A172 (cell line): ENCODE measurements around the gene NPTX1. TPM values are rescaled to one million over a fixed set of nuclear protein-coding genes. Genes with fewer than 3 reads are reported as not detected.

Experiments used
- DNase-seq: peaks from one replicate; pipeline ENCODE4 v3.0.0-alpha.2; 2015; ENCODE audit warnings: low spot score
- total RNA-seq: library from RNA; depleted of rRNA; stranded (reverse); fragments of >200 nt; shearing (Covaris generic); gene quantifications from 2 replicates; pipeline ENCODE4 v1.2.3, GENCODE V29; 2014

NPTX1 gene
- total RNA-seq, 1 experiment from 2014 or later, result 0.53 TPM

DNA sequence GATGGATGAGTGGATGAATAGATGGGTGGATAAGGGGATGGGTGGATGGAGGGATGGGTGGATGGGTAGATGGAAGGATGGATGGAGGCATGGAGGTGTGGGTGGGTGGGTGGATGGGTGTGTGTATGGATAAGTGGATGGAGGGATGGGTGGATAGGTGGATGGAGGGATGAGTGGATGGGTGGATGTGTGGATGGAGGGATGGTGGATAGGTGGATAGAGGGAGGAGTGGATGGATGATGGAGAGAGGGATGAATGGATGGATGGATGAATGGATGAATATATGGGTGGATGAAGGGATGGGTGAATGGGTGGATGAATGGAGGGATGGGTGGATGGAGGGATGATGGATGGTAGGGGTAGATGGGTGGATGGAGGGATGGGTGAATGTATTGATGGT is 27.5 kb upstream of the NPTX1 start:
- no peak for DNase-seq

DNA sequence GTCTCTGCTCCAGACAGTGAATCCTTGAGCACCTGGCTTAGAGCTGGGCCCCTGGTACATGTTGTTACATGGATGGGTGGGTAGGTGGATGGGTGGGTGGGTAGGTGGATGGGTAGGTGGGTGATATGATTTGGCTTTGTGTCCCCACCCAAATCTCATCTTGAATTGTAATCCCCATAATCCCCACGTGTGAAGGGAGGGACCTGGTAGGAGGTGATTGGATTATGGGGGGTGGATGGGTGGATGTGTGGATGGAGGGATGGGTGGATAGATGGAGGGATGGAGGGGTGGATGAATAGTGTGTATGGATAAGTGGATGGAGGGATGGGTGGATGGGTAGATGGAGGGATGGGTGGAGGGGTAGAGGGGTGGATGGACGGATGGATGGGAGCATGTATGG is 26.6 kb upstream of the NPTX1 start:
- DNase-seq, result no peak

DNA sequence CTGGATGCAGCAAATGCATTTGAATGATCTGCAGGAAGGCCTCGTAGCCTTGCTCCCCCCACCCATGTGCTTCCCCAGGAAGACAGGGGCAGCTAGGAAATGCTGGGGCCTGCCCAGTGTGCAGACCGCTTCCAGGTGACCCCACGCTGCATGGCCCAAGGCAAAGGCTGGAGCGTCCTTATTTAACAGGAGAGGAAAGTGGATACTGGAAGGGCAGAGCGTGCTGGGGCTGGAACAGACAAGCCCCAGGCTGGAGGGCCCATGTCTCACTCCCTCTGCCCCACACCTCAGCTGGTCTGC is 26.1 kb upstream of the NPTX1 start:
- no peak for DNase-seq

DNA sequence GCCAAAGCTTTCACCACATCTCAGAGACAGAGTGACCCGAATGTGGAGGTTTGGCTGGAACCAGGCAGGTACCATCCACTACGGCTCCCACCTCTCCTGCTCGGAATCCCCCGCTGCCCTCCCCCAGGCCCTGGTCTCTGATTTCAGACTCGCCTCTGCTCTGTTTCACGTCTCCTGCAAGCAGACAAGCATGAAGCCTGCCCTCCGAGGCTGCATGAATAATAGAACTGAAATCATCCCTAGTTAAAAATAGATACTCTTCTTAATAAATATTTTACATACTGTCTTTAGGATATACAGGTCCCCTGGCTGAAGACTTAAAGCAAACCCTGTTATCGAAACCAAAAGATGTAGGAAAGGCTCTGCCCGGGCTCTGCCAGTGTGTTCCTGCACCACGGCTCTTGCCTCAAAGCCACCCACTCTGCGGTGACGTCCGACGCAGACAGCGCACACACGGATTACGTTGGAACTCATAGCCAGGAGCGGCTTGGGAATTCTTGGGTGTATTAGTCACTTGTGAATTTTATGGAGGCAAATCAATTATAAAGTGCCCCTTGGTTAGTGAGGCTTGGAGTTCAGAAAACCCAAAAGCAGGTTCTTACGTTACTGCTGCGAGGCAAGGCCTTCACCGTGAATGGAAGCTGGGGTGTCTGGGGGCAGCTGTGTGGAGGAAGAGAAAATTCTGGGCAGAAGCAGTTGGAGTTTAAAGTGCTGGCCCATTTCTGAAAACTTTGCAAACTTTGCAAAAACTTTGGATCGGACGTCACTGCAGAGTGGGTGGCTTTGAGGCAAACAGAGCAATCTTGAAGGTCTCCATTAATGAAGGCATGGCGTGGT is 25.6 kb upstream of the NPTX1 start:
- peak; percentile 82 for DNase-seq

DNA sequence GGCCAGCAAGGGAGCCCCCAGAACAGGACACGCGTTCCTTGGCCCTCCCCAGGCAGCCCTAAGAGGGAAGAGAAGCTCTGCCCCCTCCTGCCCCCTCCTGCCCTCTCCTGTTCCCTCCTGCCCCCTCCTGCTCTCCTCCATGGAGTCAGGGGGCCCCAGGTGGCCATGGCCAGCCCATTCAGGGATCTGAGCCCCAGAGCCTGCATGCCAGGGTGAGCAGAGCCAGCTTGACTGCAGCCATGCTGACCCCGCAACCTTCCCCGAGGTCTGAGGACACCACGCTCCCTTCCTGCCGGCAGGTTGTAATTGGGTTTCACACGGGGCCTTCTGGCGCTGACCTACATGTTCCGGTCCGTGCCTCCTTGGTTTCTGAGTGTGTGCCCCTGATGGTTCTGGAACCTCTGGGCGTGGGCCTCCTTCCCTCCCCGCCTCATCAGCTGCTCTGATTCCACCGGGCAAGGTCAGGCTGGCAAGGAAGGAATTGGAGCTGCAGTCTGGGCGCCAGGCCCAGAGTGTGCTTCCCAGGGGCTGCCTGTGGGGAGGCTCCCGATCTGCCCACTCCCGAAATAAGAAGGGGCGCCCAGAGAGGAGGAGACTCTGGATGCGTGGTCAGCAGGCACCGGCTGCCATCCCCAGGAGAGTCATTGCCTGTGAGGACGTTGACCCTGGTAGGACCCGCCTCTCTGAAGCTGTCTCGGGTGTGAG is 23.7 kb upstream of the NPTX1 start:
- no peak for DNase-seq

DNA sequence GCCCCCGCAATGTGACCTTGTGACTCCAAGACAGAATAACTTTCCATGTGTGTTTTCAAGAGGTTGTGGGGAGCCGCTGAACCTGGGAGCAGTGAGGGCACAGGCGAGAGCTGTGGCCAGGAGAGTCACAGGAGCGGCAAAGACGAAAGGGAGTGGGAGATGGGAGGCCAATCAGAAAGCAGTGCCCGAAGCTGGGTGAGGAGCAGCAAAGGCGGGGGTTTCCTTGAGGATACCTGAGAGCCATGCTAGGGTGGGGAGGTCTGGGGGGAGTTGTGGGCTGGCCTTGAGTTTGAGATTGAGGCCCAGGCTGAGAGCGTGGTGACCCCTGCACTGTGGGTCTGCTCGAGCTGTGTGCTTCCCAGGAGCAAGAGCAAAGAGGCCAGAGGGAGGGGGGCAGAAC is 23.2 kb upstream of the NPTX1 start:
- DNase-seq, result no peak

DNA sequence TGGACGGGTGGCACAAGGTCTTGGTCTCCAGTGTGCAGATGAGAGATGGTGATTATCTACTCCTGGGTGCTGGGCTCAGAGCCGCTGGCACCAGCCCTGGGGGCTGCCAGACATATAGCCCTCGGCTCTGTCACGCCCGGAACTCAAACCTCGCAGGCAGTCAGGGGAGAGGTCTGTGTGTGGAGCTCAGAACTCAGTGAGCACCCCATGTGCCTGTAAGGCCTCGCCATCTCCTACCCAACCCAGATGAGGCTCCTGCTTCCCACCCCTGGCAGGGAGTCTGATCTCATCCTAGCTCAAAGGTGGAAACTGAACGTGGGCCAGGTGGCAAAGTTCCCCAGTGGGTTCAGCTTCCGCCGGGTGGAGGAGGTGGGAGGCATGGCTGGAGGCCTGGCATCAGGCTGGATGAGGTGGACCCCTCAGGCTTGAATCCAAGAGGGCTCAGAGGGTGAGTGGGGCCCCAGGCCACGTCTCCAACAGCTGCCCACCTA is 22.6 kb upstream of the NPTX1 start:
- DNase-seq, result no peak

DNA sequence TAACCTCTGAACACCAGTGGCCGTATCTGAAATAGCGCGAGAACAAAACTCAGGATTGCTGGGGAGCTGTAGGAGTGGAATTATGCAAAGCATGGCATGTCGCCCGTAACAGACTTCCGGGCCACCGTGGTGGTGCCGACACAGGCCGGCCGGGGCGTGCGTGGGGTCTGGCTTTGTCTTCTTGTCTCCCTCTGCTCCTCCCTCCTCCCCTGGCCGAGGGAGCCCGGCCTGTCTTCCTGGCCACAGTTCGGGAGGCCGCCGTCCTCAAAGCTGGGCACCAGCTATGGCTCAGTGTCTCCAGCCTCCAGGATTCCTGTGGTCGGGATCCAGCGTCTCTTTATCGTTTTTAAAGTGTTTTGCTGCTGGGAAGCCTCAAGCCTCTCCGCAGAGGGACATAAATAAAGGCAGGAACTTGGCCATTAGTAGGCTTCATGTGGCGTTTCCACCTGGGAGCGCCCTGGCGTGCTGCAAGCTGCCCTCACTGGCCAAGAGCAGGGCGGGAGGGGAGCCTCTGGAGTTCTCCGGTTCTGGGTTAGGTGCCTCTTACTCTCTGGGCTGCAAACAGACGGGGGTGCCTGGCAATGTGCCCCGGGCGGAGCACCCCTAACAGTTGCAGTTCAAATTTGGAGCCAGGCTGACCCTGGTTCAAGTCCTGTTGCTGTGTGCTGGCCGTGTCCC is 22.0 kb upstream of the NPTX1 start:
- peak; percentile 76 for DNase-seq

DNA sequence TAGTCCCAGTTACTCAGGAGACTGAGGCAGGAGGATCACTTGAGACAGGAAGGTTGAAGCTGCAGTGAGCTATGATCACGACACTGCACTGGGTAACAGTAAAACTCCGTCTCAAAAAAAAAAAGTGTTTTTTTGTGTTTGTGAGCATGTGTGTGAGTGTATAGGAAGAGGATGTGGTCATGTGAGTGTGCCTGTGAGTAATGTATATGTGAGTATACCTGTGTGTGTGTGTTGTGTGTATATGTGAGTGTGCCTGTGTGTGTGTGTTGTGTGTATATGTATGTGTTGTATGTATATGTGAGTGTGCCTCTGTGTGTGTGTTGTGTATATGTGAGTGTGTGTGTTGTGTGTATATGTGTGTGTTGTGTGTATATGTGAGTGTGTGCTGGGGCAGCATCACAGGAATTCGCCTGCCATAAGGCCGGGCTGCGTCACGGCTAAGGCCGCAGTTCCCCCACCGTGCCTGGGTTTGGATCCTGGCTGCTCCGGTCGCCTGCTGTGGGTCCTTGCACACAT is 21.4 kb upstream of the NPTX1 start:
- no peak for DNase-seq

DNA sequence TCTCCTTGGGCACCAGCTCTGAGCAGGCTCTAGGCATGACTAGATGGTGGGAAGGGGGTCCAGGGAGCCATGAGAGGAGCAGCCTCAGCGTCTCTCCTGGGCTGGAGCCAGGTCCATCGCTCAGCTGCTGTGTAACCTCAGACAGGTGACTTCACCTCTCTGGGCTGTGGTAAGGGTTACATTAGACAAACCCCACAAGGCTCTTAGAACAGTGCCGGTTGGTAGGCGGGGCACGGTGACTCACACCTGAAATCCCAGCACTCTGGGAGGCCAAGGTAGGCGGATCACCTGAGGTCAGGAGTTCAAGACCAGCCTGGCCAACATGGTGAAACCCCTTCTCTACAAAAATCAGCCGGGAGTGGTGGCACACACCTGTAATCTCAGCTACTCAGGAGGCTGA is 18.1 kb upstream of the NPTX1 start:
- no peak for DNase-seq

DNA sequence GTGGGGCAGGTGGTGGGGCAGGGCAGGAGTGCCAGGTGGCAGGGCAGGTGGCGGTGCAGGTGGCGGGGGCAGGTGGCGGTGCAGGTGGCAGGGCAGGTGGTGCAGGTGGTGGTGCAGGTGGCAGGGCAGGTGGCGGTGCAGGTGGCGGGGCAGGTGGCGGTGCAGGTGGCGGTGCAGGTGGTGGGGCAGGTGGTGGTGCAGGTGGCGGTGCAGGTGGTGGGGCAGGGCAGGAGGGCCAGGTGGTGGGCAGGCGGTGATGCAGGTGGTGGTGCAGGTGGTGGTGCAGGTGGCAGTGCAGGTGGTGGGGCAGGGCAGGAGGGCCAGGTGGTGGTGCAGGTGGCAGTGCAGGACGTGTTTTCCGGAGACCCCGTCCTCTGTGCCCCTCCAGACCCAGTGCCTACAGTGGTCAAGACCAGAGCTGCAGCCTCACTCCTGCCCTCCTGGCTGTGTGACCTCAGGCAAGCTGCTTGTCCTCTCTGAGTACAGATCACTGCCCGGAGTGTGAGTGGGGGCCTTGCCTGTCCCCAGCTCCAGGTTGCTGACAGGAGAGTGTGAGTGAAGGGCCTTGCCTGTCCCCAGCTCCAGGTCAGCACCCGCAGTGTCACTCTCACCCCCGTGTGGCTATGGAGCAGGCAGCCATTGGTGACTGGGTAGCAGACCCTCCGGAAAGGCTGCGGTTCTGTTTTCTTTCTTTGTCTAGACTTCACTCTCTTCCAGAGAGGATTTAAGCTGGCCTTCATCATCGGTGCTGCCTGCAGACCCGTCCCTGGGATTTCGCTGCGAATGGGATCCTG is 16.1 kb upstream of the NPTX1 start:
- DNase-seq, result no peak

DNA sequence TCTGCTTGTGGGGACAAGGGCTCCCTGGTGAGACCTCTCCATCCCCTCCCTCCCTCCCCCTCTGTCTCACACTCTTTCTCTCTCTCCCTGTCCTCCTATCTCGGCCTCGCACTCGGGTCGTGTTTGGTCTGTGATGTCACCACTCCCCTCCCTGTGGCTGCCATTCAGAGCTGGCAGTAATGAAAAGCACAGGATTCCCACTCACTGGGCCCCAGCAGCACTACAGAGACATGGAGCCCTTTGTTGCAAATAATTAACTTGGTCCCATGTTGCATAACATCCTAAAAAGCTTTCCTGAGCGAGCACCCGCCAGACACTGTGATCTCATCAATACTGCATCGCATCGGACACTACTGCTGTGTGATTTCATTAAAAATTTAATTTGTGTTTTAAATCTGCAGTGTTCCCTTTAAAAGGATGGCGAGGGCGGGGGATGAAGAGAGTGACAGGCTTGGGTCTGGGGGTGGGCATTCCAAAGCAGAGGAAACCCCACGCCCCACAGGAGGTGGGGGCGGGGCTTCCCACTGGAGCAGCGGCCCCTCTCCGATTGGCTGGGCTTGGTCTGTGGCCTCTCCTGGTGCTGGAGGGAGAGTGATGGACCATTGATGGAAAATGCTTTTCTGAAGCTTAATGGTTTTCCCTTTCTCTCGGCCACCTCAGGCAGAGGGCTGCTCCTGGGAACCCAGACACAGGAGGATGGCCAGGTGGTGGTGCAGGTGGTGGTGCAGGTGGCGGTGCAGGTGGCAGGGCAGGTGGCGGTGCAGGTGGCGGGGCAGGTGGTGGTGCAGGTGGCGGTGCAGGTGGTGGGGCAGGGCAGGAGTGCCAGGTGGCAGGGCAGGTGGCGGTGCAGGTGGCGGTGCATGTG is 15.3 kb upstream of the NPTX1 start:
- DNase-seq, result no peak

DNA sequence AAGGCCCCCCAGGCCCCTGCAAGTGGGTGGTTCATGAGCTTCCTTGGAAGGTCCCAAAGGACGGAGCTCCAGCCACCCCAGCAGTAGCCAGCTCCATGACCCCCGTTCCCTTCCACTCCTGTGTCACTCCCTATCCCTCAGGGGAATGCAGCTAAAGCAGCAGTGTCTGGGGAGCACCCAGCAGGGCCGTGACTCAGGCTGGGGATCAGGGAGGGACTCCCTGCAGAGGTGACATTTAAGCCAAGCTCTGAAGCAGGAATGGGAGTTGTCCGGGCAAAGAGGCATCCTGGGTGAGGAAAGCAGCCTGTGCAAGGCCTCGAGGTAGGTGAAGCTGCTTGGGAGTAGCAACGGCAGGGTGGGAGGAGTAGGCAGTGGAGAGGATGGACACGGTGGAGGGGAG is 11.1 kb upstream of the NPTX1 start:
- DNase-seq, result no peak

DNA sequence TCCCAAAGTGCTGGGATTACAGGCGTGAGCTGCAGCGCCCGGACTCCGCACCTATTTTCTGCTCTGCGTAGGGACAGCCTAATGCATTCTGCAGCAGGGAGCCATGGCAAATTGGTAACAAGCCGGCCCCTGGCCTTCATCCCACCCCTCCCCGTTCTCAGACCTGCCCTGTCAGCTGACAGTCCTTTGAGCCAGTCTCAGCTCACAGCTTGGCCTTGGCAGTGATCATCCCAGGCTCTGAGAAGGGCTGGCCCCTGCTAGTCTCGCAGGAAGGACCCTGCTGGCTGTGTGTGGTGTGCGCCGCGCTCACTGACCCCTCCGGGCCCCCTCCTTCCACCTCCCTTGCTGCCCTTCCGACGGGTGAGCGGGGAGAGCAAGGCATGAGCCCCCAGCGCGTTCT is 10.3 kb upstream of the NPTX1 start:
- DNase-seq, result no peak

DNA sequence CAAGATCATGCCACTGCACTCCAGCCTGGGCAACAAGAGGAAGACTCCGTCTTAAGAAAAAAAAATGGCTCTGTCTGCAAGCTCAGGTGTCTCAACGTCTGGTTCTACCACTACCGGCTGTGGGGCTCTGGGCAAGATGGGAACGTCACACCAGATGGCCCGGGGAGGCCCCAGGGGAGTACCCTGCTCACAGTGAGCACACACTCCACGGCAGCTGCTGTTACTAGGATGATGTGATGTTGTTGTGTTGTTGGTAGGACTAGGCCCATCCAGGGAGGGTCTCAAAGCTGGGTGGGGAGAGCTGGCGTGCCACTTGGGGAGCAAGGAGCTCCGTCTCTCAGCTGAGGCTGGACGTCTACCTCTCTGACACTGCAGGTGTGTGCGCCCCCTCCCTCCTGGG is 9.4 kb upstream of the NPTX1 start:
- DNase-seq, result no peak

DNA sequence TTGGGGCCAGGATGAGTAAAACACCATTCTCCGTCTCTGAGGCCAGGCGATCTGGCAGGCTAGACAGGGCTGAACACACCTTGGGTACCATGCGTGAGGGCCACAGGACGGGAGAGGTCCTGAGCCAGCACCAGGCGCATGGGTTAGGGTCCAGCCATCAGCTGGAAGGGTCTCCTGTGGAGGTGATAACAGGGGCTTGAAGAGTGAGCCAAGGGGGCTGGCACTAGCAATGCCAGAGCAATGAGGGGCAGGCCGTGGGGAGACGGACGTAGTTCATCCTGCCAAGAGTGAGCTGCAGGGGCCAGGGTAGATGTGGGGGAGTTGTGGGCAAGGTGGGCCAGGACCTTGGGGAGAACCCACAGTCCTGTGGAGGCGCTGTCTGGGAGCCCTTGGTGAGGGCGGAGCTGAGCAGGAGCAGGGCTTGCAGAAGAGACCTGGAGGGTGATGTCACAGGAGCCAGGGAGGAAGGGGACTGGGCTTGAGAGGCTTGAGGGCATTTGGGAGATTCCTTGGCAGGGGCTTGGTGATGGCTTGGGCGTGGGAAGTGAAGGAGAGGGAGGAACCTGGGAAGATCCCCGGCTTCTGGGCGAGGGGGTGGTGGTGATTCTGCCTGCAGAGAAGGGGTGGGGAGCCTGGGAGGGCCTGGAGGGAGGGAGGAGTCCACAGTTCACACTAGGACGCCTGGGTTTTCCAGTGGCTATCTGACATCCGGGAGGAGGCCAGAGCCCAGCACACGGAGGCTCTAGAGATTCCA is 6.3 kb upstream of the NPTX1 start:
- DNase-seq, result peak; percentile 49

DNA sequence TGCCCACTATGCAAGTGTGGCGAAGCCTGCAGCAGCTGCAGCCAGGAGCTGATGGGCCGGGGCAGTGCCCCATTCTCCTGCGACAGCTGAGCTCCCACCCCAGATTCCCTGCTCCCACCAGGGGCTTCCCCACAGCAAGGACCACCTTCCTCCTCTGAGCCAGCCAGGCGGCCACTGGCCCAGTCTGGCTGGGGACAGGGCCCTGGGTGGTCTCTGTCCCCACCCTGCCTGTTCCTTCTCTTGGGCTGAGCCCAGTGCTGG is 5.6 kb upstream of the NPTX1 start:
- DNase-seq, result no peak

DNA sequence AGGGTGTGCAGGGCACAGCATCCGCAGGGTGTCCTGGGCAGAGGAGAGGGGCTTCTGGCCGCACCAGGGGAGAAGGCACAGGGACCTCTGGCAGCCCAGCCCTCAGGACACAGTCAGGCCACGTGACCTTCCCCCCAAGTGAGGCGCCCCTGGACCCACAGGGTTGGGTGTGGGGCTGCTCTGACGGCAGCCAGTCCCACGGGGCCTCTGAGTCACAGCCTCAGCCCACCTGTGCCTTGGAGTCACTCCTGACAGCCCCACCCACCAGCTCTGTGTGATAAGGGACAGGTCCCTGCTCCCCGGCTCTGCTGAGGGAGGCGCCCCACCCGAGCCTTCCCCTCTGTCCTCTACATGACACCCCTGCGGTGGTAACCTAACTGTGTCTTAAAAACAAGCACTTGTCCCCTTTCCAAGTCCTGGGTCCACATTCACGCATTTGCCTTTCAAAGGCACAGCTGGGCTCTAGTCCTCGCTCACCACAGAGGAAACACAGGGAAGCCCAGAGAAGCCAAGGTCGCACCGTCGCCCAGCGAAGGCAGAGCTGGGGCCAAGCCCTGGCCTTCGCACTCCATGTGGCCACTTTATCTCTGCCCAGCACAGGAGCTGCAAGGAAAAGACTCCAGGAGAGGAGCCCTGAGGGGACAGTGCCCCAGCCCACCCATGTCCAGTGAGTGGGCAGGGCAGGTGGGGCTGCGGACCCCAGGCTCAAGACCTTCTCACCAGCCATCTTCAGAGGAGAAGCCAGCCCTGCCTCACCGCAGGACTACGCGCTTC is 5.1 kb upstream of the NPTX1 start:
- no peak for DNase-seq

DNA sequence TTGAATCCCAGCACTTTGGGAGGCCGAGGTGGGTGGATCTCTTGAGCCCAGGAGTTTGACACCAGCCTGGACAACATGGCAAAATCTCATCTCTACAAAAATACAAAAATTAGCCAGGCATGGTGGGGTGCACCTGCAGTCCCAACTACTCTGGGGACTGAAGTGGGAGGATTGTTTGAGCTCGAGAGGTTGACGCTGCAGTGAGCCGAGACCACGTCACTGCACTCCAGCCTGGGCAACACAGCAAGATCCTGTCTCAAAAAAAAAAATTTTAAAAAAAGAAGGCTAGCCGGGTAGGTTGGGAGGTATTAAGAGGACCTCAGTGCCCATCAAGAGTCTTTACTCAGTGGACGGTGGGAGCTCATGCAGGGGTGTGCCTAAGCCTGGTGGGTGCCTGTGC is 3.8 kb upstream of the NPTX1 start:
- DNase-seq, result no peak

DNA sequence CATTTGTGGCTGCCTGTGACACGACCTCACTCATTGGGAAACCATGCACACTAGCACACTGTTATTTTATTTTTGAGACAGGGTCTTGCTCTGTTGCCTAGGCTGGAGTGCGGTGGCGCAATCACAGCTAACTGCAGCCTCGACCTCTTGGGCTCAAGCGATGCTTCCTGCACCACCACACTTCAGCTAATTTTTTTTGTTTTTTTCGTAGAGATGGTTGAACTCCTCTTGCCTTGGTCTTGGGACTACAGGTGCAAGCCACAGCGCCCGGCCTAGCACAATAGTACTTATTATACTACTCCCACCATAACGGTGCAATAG is 2.8 kb upstream of the NPTX1 start:
- DNase-seq, result no peak
